HG03521 (cell line): Measurements from ENCODE around the gene SHISA3.

Source experiments
- ATAC-seq: cut with Tn5 transposase; IDR thresholded peaks from one replicate; pipeline ENCODE4 v1.9.1; 2021; ENCODE audit warnings: mild to moderate bottlenecking, moderate library complexity; ENCODE audit not compliant: unreplicated experiment

The SHISA3 gene

GRCh38 chr4:42440083-42440482, 42.8 kb downstream of the SHISA3 start:
- ATAC-seq = no peak

- ATAC-seq = no peak
Measured at GRCh38 chr4:42442601-42443000, 45.3 kb downstream of the SHISA3 start.

GRCh38 chr4:42445038-42445437, 47.8 kb downstream of the SHISA3 start:
- ATAC-seq = no peak

- no peak for ATAC-seq
Measured at GRCh38 chr4:42446823-42447222, 49.5 kb downstream of the SHISA3 start.
